DOHH2 (cell line): ENCODE results near the gene LGALSL.

ENCODE experiments used
- H3F3A ChIP-seq: fragments of 200-600 bp; sonication (generic), shearing (Covaris generic); 2 replicates; pipeline ENCODE4 v1.6.0; 2016; ENCODE audit warnings: antibody characterized with exemption, mild to moderate bottlenecking; ENCODE audit not compliant: control insufficient read depth, insufficient read depth
- H3K27ac ChIP-seq: fragments of 200-600 bp; sonication (generic); 2 replicates; pipeline ENCODE4 v1.5.1; 2014; ENCODE audit warnings: low read depth, mild to moderate bottlenecking, low read length, moderate library complexity
- H3K27me3 ChIP-seq: fragments of 200-600 bp; sonication (generic); 2 replicates; pipeline ENCODE4 v1.6.1; 2014; ENCODE audit warnings: mild to moderate bottlenecking, low read length, mixed read lengths; ENCODE audit not compliant: control insufficient read depth
- H3K36me3 ChIP-seq: fragments of 200-600 bp; sonication (generic); 2 replicates; pipeline ENCODE4 v1.6.1; 2014; ENCODE audit warnings: mild to moderate bottlenecking, low read length, moderate library complexity, mixed read lengths; ENCODE audit not compliant: control insufficient read depth
- H3K4me1 ChIP-seq: fragments of 200-600 bp; sonication (generic); 2 replicates; pipeline ENCODE4 v1.6.1; 2014; ENCODE audit warnings: mild to moderate bottlenecking, low read length, mixed read lengths; ENCODE audit not compliant: control insufficient read depth
- H3K4me2 ChIP-seq: fragments of 200-600 bp; sonication (generic); 2 replicates; pipeline ENCODE4 v1.6.0; 2014; ENCODE audit warnings: mild to moderate bottlenecking, low read length, moderate library complexity
- H3K4me3 ChIP-seq: fragments of 200-600 bp; sonication (generic); 2 replicates; pipeline ENCODE4 v1.5.1; 2014; ENCODE audit warnings: mild to moderate bottlenecking, low read length, mixed read lengths
- H3K79me2 ChIP-seq: fragments of 200-600 bp; sonication (generic); 2 replicates; pipeline ENCODE4 v1.6.1; 2014; ENCODE audit warnings: mild to moderate bottlenecking, low read length, mixed read lengths; ENCODE audit not compliant: control insufficient read depth
- H3K9me2 ChIP-seq: fragments of 200-600 bp; sonication (generic); replicated peaks from 2 replicates; pipeline ENCODE4 v1.6.1; 2014; ENCODE audit warnings: mild to moderate bottlenecking, low read length, mixed read lengths; ENCODE audit not compliant: control insufficient read depth
- H3K9me3 ChIP-seq: fragments of 200-600 bp; sonication (generic); 2 replicates; pipeline ENCODE4 v1.6.1; 2014; ENCODE audit warnings: antibody characterized with exemption, low read length, mixed read lengths; ENCODE audit not compliant: control insufficient read depth, insufficient read depth
- H4K20me1 ChIP-seq: fragments of 200-600 bp; sonication (generic); 2 replicates; pipeline ENCODE4 v1.6.0; 2014; ENCODE audit warnings: low read depth, mild to moderate bottlenecking, antibody characterized with exemption, low read length, moderate library complexity; ENCODE audit not compliant: control insufficient read depth, insufficient read depth
- EZH2phosphoT487 ChIP-seq: fragments of 200-600 bp; sonication (generic); IDR thresholded peaks from 2 replicates; pipeline ENCODE4 v1.6.1; 2017; ENCODE audit warnings: borderline replicate concordance, mild to moderate bottlenecking, antibody characterized with exemption, low read length, moderate library complexity, mixed read lengths
- TF ChIP-seq, protein P1 (sequence below): fragments of 200-600 bp; sonication (generic); IDR thresholded peaks from one replicate; pipeline ENCODE4 v1.5.1; 2014; ENCODE audit warnings: antibody characterized with exemption, mild to moderate bottlenecking, low read depth, low read length; ENCODE audit not compliant: poor library complexity, severe bottlenecking

LGALSL gene

GRCh38 chr2:64488050-64488974 lies 34.4 kb downstream of the LGALSL start:
- TF ChIP-seq, protein P1, sequence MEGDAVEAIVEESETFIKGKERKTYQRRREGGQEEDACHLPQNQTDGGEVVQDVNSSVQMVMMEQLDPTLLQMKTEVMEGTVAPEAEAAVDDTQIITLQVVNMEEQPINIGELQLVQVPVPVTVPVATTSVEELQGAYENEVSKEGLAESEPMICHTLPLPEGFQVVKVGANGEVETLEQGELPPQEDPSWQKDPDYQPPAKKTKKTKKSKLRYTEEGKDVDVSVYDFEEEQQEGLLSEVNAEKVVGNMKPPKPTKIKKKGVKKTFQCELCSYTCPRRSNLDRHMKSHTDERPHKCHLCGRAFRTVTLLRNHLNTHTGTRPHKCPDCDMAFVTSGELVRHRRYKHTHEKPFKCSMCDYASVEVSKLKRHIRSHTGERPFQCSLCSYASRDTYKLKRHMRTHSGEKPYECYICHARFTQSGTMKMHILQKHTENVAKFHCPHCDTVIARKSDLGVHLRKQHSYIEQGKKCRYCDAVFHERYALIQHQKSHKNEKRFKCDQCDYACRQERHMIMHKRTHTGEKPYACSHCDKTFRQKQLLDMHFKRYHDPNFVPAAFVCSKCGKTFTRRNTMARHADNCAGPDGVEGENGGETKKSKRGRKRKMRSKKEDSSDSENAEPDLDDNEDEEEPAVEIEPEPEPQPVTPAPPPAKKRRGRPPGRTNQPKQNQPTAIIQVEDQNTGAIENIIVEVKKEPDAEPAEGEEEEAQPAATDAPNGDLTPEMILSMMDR, result peak; percentile 74
- TF ChIP-seq EZH2phosphoT487, result no peak
- Histone ChIP-seq H3K9me2 (no peaks in the 10 kb centered on the region), H3K36me3 (no peaks in the 10 kb centered on the region), H3K9me3 (no peaks in the 10 kb centered on the region), H3K27me3 (peaks cover 14% of the 10 kb centered on the region), H3K79me2 (no peaks in the 10 kb centered on the region), H4K20me1 (no peaks in the 10 kb centered on the region), H3K4me1 (peaks cover 3% of the 10 kb centered on the region), H3K4me3 (no peak overlapping the region), H3F3A (no peaks in the 10 kb centered on the region), H3K4me2 (no peak overlapping the region), H3K27ac (no peak overlapping the region)

GRCh38 chr2:64489081-64489751 lies 35.3 kb downstream of the LGALSL start:
- H3K27ac ChIP-seq, result no peak overlapping the region
- peaks cover 3% of the 10 kb centered on the region for H3K4me1 ChIP-seq
- H4K20me1 ChIP-seq, result no peaks in the 10 kb centered on the region
- H3F3A ChIP-seq, result no peaks in the 10 kb centered on the region
- H3K9me2 ChIP-seq, result no peaks in the 10 kb centered on the region
- H3K79me2 ChIP-seq, result no peaks in the 10 kb centered on the region
- TF ChIP-seq, protein P1, result no peak
- TF ChIP-seq EZH2phosphoT487, result no peak
- no peak overlapping the region for H3K4me2 ChIP-seq
- no peaks in the 10 kb centered on the region for H3K36me3 ChIP-seq
- peaks cover 14% of the 10 kb centered on the region for H3K27me3 ChIP-seq
- H3K9me3 ChIP-seq, result no peaks in the 10 kb centered on the region
- H3K4me3 ChIP-seq, result no peak overlapping the region

DNA sequence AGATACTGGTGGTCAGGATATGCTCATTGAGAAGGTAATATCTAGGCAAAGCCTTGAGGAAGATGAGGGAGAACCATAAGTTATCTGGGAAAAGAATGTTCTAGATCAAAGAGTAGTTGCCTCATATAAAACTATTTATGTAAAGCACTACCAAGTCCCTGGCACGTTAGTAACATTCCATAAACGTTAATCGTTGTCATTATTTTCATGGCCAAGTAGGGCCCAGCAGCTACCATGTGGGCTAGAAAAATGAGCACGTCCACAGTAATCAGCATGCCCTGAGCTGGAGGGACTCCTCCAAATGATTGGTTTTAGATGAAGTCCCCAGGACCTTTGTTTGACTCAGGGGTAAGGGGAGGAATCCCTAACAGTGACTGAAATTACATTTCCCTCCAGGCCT lies 37.5 kb downstream of the LGALSL start:
- no peaks in the 10 kb centered on the region for H4K20me1 ChIP-seq
- peaks cover 11% of the 10 kb centered on the region for H3K27me3 ChIP-seq
- H3K79me2 ChIP-seq, result no peaks in the 10 kb centered on the region
- no peak overlapping the region for H3K4me2 ChIP-seq
- no peaks in the 10 kb centered on the region for H3F3A ChIP-seq
- H3K4me3 ChIP-seq, result no peak overlapping the region
- H3K27ac ChIP-seq, result no peak overlapping the region
- no peaks in the 10 kb centered on the region for H3K9me3 ChIP-seq
- no peaks in the 10 kb centered on the region for H3K9me2 ChIP-seq
- H3K36me3 ChIP-seq, result no peaks in the 10 kb centered on the region
- TF ChIP-seq, protein P1, result no peak
- no peak for TF ChIP-seq EZH2phosphoT487
- H3K4me1 ChIP-seq, result peaks cover 3% of the 10 kb centered on the region
